ENCODE measurements around the gene EXOC3L1. TPM values are rescaled to one million over a fixed set of nuclear protein-coding genes. Genes with fewer than 3 reads are reported as not detected.

The EXOC3L1 gene
- total RNA-seq, 2 experiments from 2014 or later = not detected

DNA sequence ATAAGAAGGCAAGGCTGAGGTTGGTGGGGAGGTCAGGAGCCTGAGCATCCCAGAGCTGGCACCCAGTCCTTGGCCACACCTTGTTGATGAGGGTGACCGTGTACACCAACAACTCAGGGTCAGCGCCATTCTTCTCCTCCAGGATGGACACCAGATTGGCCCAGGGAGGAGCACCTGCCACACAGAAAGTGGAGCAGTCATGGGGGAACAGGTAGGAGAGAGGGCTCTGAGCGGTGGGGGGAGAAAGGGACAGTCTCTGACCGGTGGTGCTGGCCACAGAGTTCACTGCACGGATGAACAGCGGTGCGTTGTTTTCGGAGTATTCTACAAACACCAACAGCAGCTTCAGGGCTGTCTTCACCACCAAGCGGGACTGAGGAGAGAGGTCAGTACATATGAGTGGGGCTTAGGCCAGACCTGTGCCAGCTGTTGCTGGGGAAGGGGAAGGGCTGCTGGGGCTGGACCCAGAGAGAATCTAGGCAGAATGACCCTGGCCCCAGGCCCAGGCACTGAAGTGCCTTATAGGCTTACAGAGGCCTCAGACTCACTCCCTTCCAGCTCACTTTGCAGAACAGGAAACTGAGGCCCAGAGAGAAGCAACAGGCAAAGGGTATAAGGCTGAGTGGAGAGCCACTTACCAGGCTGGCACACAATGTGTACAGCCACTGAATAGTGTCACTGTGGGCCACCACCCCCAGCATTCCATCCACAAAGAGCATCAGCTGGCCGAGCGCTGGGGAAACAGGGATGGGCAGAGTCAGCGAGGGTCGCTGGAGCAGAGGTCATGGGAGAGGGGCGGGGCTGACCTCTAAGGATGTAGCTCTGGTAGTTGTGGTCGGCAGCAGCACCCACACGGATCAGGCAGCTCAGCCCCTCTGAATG is 47.7 kb upstream of the EXOC3L1 start:
- intact Hi-C loops (cut with micrococcal nuclease; ENCODE audit: unreplicated experiment) = no loop called here
- H3K9me3 ChIP-seq (ENCODE audit: low read length) = no peaks in the 10 kb centered on the region
- no peak overlapping the region for H3K4me3 ChIP-seq (ENCODE audit: low read depth, low read length, poor library complexity, severe bottlenecking)
- no peak overlapping the region for H2AFZ ChIP-seq (ENCODE audit: low read length)
- ChIA-PET POLR2A (interaction anchor here (2.1 kb wide), 1 partner anchor 11 kb away, joined by 11 read pairs; the partner anchor contains the start of gene TMEM208), CTCF (ENCODE audit: unreplicated experiment) (interaction anchor here (0.6 kb wide), 1 partner anchor 45 kb away, joined by 3 read pairs; the partner anchor contains the start of gene E2F4)
- H3K4me1 ChIP-seq (ENCODE audit: insufficient read depth, low read length, poor library complexity, severe bottlenecking) = peaks cover 20% of the 10 kb centered on the region
- no peak overlapping the region for H3K4me2 ChIP-seq (ENCODE audit: low read length)
- DNase-seq (ENCODE audit: low spot score) = no peak
- no peak for TF ChIP-seq EZH2phosphoT487 (IDR thresholded peaks at IDR 0.05; ENCODE audit: borderline replicate concordance, low read depth, low read length)
- TF ChIP-seq, protein P1, sequence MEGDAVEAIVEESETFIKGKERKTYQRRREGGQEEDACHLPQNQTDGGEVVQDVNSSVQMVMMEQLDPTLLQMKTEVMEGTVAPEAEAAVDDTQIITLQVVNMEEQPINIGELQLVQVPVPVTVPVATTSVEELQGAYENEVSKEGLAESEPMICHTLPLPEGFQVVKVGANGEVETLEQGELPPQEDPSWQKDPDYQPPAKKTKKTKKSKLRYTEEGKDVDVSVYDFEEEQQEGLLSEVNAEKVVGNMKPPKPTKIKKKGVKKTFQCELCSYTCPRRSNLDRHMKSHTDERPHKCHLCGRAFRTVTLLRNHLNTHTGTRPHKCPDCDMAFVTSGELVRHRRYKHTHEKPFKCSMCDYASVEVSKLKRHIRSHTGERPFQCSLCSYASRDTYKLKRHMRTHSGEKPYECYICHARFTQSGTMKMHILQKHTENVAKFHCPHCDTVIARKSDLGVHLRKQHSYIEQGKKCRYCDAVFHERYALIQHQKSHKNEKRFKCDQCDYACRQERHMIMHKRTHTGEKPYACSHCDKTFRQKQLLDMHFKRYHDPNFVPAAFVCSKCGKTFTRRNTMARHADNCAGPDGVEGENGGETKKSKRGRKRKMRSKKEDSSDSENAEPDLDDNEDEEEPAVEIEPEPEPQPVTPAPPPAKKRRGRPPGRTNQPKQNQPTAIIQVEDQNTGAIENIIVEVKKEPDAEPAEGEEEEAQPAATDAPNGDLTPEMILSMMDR (conservative IDR thresholded peaks at IDR 0.05; ENCODE audit: low read length) = no peak
- peaks cover 27% of the 10 kb centered on the region for H3K36me3 ChIP-seq (ENCODE audit: insufficient read depth, low read length)
- H3K9me2 ChIP-seq (ENCODE audit: insufficient read depth, low read length) = no peaks in the 10 kb centered on the region
- BruUV-seq (replicated peaks) = TSS peak; percentile 42
- no peaks in the 10 kb centered on the region for H3K79me2 ChIP-seq (ENCODE audit: insufficient read depth, low read depth, low read length)
- no peaks in the 10 kb centered on the region for H4K20me1 ChIP-seq (ENCODE audit: insufficient read depth, low read length)
- no peak overlapping the region for H3K27ac ChIP-seq (ENCODE audit: low read depth, low read length, poor library complexity, severe bottlenecking)

DNA sequence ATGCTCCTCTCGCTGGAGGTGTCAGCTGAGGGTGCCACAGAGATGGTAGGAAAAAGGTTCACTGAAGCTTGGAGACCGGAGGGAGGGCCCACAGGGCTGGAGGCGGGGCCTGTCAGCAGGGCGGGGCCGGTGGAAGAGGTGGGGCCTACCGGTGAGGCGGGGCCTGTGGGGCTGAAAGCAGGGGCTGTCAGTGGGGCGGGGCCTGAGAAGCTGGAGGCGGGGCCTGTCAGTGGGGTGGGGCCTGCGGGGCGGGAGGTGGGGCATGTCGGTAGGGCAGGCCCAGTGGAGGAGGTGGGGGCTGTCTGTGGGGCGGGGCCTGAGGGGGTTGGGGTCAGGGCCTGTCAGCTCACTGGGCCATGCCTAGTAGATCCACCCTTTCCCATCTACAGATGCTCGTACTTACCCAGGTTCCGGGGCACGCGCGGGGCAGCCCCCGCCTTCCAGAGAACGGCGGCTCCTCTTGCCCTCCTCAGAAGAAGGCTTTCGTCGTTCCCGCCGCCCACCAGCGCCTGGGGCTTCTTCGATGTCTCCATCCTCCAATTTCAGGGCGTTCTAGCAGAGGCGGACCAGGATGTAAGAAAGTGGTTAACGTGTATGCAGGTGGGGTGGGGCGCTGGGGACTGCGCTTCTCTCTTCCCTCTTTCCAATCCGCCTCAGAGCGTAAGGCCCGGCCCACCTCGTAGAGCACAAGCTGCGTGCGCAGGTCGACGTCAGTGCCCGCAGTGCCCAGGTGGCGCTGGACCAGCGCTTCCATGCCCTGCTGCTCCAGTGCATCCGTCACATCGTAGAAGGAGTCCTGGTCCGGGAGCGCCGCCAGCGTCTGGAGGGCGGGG is 46.8 kb upstream of the EXOC3L1 start:
- H3K9me3 ChIP-seq (ENCODE audit: low read length) = no peaks in the 10 kb centered on the region
- ChIA-PET CTCF (ENCODE audit: unreplicated experiment) (interaction anchor here (0.6 kb wide), 1 partner anchor 10 kb away, joined by 7 read pairs; the partner anchor contains the start of gene TMEM208), POLR2A (interaction anchor here (1.3 to 2.1 kb wide), 2 partner anchors 8 to 10 kb away, joined by 7 to 11 read pairs; partner anchors contain the start of gene TMEM208)
- BruUV-seq (replicated peaks) = no TSS peak
- no peaks in the 10 kb centered on the region for H4K20me1 ChIP-seq (ENCODE audit: insufficient read depth, low read length)
- H2AFZ ChIP-seq (ENCODE audit: low read length) = no peak overlapping the region
- peaks cover 12% of the 10 kb centered on the region for H3K4me1 ChIP-seq (ENCODE audit: insufficient read depth, low read length, poor library complexity, severe bottlenecking)
- H3K79me2 ChIP-seq (ENCODE audit: insufficient read depth, low read depth, low read length) = no peaks in the 10 kb centered on the region
- H3K4me2 ChIP-seq (ENCODE audit: low read length) = no peak overlapping the region
- no peak overlapping the region for H3K27ac ChIP-seq (ENCODE audit: low read depth, low read length, poor library complexity, severe bottlenecking)
- H3K36me3 ChIP-seq (ENCODE audit: insufficient read depth, low read length) = peaks cover 33% of the 10 kb centered on the region
- peak; percentile 83 for DNase-seq (ENCODE audit: low spot score)
- no peak overlapping the region for H3K4me3 ChIP-seq (ENCODE audit: low read depth, low read length, poor library complexity, severe bottlenecking)
- TF ChIP-seq EZH2phosphoT487 (IDR thresholded peaks at IDR 0.05; ENCODE audit: borderline replicate concordance, low read depth, low read length) = no peak
- TF ChIP-seq, protein P1 (conservative IDR thresholded peaks at IDR 0.05; ENCODE audit: low read length) = no peak
- no peaks in the 10 kb centered on the region for H3K9me2 ChIP-seq (ENCODE audit: insufficient read depth, low read length)
- intact Hi-C loops (cut with micrococcal nuclease; ENCODE audit: unreplicated experiment) = no loop called here

Data from OCI-LY7 (cell line).